AG09309 (cell line): ENCODE data around the gene ADRB1.
A peak's percentile ranks its signal among the peaks of the same experiment; 100 is the strongest.

ENCODE experiments used
- DNase-seq: peaks from one replicate; pipeline ENCODE4 v3.0.0-alpha.2; 2010; ENCODE audit warnings: low read depth
- H3K4me3 ChIP-seq: 2 replicates; pipeline ENCODE4 v1.5.1; 2011; ENCODE audit warnings: mild to moderate bottlenecking, low read depth, low read length, moderate library complexity; ENCODE audit not compliant: control insufficient read depth
- TF ChIP-seq, protein P1 (sequence below): IDR thresholded peaks from 2 replicates; pipeline ENCODE4 v1.5.1; 2011; ENCODE audit warnings: mild to moderate bottlenecking, low read depth, low read length, inconsistent platforms; ENCODE audit not compliant: insufficient read depth, control insufficient read depth; ENCODE audit errors: missing control alignments

ADRB1 gene

DNA sequence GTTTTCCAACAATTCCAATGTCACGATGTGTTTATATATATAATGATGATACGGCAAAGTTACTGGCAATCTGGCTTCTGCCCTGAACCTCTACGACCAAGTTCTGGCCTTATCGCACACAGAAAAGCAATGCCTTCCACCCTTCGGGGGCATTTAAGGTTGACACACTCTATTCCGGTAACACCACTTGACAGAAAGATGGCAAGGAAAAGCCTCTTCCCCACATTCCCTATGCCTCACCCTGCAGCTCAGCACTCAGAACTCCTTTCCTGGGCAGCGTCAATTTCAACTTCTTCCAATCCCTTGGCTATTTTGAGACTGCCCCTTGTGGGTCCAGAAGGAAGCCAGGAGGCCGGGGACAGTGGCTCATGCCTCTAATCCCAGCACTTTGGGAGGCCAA, 2.5 kb upstream of the ADRB1 start:
- no peak for DNase-seq
- TF ChIP-seq, protein P1, sequence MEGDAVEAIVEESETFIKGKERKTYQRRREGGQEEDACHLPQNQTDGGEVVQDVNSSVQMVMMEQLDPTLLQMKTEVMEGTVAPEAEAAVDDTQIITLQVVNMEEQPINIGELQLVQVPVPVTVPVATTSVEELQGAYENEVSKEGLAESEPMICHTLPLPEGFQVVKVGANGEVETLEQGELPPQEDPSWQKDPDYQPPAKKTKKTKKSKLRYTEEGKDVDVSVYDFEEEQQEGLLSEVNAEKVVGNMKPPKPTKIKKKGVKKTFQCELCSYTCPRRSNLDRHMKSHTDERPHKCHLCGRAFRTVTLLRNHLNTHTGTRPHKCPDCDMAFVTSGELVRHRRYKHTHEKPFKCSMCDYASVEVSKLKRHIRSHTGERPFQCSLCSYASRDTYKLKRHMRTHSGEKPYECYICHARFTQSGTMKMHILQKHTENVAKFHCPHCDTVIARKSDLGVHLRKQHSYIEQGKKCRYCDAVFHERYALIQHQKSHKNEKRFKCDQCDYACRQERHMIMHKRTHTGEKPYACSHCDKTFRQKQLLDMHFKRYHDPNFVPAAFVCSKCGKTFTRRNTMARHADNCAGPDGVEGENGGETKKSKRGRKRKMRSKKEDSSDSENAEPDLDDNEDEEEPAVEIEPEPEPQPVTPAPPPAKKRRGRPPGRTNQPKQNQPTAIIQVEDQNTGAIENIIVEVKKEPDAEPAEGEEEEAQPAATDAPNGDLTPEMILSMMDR = no peak
- no peak overlapping the region for H3K4me3 ChIP-seq

DNA sequence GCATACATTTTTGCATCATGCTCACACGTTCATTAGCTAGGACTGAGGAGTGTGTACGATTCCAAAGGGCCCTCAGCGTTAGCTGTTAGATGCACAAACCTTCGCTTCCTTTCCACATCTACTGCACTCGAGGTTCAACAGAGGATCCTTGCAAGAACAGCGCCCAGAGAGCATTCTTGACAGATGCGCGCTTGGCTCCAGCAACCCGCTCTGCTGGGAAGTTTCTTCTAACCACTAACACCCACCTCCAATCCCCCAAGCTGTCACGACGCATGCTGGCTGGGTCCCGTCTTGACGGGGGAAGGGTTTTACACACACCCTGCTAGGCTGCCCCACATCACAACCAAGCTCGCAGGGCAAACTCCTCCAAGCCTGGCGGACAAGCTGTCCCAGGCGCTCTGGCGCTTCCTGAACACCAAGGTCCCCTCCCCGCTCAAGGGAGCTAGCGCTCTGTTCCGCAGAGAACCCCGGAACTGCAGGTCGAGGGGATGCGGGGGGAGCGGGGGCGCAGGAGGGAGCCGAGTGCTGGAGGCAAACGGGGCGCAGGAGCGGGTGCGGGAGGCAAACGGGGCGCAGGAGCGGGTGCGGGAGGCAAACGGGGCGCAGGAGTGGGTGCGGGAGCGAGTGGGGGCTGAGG, 653 bp upstream of the ADRB1 start:
- no peak for DNase-seq
- TF ChIP-seq, protein P1 = no peak
- peak overlapping the region; percentile 32; the same call in 1 of the 2 replicates for H3K4me3 ChIP-seq

DNA sequence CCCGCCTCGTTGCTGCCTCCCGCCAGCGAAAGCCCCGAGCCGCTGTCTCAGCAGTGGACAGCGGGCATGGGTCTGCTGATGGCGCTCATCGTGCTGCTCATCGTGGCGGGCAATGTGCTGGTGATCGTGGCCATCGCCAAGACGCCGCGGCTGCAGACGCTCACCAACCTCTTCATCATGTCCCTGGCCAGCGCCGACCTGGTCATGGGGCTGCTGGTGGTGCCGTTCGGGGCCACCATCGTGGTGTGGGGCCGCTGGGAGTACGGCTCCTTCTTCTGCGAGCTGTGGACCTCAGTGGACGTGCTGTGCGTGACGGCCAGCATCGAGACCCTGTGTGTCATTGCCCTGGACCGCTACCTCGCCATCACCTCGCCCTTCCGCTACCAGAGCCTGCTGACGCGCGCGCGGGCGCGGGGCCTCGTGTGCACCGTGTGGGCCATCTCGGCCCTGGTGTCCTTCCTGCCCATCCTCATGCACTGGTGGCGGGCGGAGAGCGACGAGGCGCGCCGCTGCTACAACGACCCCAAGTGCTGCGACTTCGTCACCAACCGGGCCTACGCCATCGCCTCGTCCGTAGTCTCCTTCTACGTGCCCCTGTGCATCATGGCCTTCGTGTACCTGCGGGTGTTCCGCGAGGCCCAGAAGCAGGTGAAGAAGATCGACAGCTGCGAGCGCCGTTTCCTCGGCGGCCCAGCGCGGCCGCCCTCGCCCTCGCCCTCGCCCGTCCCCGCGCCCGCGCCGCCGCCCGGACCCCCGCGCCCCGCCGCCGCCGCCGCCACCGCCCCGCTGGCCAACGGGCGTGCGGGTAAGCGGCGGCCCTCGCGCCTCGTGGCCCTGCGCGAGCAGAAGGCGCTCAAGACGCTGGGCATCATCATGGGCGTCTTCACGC, 825 bp downstream of the ADRB1 start:
- no peak overlapping the region for H3K4me3 ChIP-seq
- TF ChIP-seq, protein P1 = no peak
- DNase-seq = no peak

DNA sequence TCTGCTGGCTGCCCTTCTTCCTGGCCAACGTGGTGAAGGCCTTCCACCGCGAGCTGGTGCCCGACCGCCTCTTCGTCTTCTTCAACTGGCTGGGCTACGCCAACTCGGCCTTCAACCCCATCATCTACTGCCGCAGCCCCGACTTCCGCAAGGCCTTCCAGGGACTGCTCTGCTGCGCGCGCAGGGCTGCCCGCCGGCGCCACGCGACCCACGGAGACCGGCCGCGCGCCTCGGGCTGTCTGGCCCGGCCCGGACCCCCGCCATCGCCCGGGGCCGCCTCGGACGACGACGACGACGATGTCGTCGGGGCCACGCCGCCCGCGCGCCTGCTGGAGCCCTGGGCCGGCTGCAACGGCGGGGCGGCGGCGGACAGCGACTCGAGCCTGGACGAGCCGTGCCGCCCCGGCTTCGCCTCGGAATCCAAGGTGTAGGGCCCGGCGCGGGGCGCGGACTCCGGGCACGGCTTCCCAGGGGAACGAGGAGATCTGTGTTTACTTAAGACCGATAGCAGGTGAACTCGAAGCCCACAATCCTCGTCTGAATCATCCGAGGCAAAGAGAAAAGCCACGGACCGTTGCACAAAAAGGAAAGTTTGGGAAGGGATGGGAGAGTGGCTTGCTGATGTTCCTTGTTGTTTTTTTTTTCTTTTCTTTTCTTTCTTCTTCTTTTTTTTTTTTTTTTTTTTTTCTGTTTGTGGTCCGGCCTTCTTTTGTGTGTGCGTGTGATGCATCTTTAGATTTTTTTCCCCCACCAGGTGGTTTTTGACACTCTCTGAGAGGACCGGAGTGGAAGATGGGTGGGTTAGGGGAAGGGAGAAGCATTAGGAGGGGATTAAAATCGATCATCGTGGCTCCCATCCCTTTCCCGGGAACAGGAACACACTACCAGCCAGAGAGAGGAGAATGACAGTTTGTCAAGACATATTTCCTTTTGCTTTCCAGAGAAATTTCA, 1.7 kb downstream of the ADRB1 start:
- H3K4me3 ChIP-seq = no peak overlapping the region
- no peak for DNase-seq
- TF ChIP-seq, protein P1 = no peak

DNA sequence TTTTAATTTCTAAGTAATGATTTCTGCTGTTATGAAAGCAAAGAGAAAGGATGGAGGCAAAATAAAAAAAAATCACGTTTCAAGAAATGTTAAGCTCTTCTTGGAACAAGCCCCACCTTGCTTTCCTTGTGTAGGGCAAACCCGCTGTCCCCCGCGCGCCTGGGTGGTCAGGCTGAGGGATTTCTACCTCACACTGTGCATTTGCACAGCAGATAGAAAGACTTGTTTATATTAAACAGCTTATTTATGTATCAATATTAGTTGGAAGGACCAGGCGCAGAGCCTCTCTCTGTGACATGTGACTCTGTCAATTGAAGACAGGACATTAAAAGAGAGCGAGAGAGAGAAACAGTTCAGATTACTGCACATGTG, 2.4 kb downstream of the ADRB1 start:
- H3K4me3 ChIP-seq = no peak overlapping the region
- DNase-seq = no peak
- TF ChIP-seq, protein P1 = no peak

DNA sequence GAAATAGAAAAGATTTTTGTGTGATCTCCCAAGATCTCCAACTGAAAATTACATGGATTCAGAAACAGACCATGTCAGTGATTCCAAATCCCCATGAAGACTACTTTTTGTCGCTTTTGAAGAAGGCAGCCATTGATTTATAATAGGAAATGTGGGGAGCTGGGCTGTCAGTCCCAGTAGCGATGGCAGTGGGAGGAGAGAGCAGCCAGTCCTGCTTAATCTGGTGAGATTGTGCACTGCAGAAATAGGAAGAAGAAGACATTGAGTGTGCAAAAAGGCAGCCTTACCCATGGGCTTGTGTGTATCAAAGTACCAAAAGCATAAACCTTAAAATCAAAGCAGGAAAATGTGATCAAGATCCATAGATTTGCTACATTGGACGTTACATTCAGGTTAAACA, 4.8 kb downstream of the ADRB1 start:
- H3K4me3 ChIP-seq = no peak overlapping the region
- TF ChIP-seq, protein P1 = no peak
- no peak for DNase-seq
